Cardiac muscle cell (in vitro differentiated cells and primary cell): ENCODE measurements around the gene IFIT3. TPM values are rescaled to one million over a fixed set of nuclear protein-coding genes. Genes with fewer than 3 reads are reported as not detected.

ENCODE experiments used
- DNase-seq, 2 donors: peaks; one replicate each; pipeline versions ENCODE4 v3.0.0 to v3.0.0-alpha.2; 2010 to 2017; ENCODE audit warnings: low read depth in 1 of 2, low spot score in 1 of 2
- H3K27ac ChIP-seq: fragments of 200-600 bp; sonication (generic); 2 replicates; pipeline ENCODE4 v1.5.1; 2016
- H3K27me3 ChIP-seq: fragments of 200-600 bp; sonication (generic); 2 replicates; pipeline ENCODE4 v1.6.0; 2016; ENCODE audit warnings: control low read depth
- H3K36me3 ChIP-seq: fragments of 200-600 bp; sonication (generic); 2 replicates; pipeline ENCODE4 v1.5.1; 2016; ENCODE audit warnings: control low read depth
- H3K4me1 ChIP-seq: fragments of 200-600 bp; sonication (generic); 2 replicates; pipeline ENCODE4 v1.8.1; 2017; ENCODE audit warnings: low read depth, mild to moderate bottlenecking, mixed run types
- H3K4me3 ChIP-seq: fragments of 200-600 bp; sonication (generic); 2 replicates; pipeline ENCODE4 v1.5.1; 2016; ENCODE audit warnings: mild to moderate bottlenecking
- H3K9me3 ChIP-seq: fragments of 200-600 bp; sonication (generic); 2 replicates; pipeline ENCODE4 v1.5.1; 2017; ENCODE audit warnings: low read depth, mild to moderate bottlenecking, control low read depth
- CTCF ChIP-seq: IDR thresholded peaks from 2 replicates; pipeline ENCODE4 v1.5.1; 2012; ENCODE audit warnings: low read depth, mild to moderate bottlenecking, low read length
- polyA plus RNA-seq: library from polyadenylated mRNA; unstranded; fragments of >200 nt; fragmentation: Nextera tagmentation; extraction: Ambion mirVana; gene quantifications from 2 replicates; pipeline ENCODE4 v1.2.1, GENCODE V29; 2016
- total RNA-seq: library from RNA; depleted of rRNA; stranded (reverse); fragments of >200 nt; gene quantifications from 2 replicates; pipeline ENCODE4 v1.2.3, GENCODE V29; 2016

The IFIT3 gene
- total and polyA plus RNA-seq, 2 experiments from 2014 or later, result 0.24 to 0.70 TPM

GRCh38 chr10:89351780-89352597 is 24.2 kb downstream of the IFIT3 start:
- DNase-seq, result peak; percentile 52 to 97
- Histone ChIP-seq H3K4me3 (no peak overlapping the region), H3K9me3 (no peaks in the 10 kb centered on the region), H3K27me3 (no peaks in the 10 kb centered on the region), H3K4me1 (peaks cover 42% of the 10 kb centered on the region), H3K27ac (peak overlapping the region; percentile 91), H3K36me3 (no peaks in the 10 kb centered on the region)
- no peak for TF ChIP-seq CTCF

GRCh38 chr10:89352802-89353201 is 25.0 kb downstream of the IFIT3 start:
- peak in 1 of 2 donors; percentile 40 for DNase-seq
- no peak overlapping the region for H3K27ac ChIP-seq
- no peaks in the 10 kb centered on the region for H3K9me3 ChIP-seq
- no peaks in the 10 kb centered on the region for H3K36me3 ChIP-seq
- no peak overlapping the region for H3K4me3 ChIP-seq
- H3K4me1 ChIP-seq, result peaks cover 40% of the 10 kb centered on the region
- H3K27me3 ChIP-seq, result no peaks in the 10 kb centered on the region
- no peak for TF ChIP-seq CTCF

GRCh38 chr10:89355394-89355931 is 27.7 kb downstream of the IFIT3 start:
- TF ChIP-seq CTCF, result no peak
- DNase-seq, result peak in 1 of 2 donors; percentile 55
- no peak overlapping the region for H3K4me3 ChIP-seq
- no peaks in the 10 kb centered on the region for H3K27me3 ChIP-seq
- no peak overlapping the region for H3K27ac ChIP-seq
- H3K4me1 ChIP-seq, result peaks cover 18% of the 10 kb centered on the region
- no peaks in the 10 kb centered on the region for H3K9me3 ChIP-seq
- H3K36me3 ChIP-seq, result no peaks in the 10 kb centered on the region

GRCh38 chr10:89357096-89357495 is 29.3 kb downstream of the IFIT3 start:
- peaks cover 5% of the 10 kb centered on the region for H3K4me1 ChIP-seq
- no peak overlapping the region for H3K27ac ChIP-seq
- no peak for TF ChIP-seq CTCF
- no peaks in the 10 kb centered on the region for H3K9me3 ChIP-seq
- no peaks in the 10 kb centered on the region for H3K36me3 ChIP-seq
- H3K27me3 ChIP-seq, result no peaks in the 10 kb centered on the region
- DNase-seq, result no peak
- H3K4me3 ChIP-seq, result no peak overlapping the region

- no peak for TF ChIP-seq CTCF
- Histone ChIP-seq H3K27ac (no peak overlapping the region), H3K4me1 (no peaks in the 10 kb centered on the region), H3K4me3 (no peak overlapping the region), H3K36me3 (no peaks in the 10 kb centered on the region), H3K27me3 (no peaks in the 10 kb centered on the region), H3K9me3 (no peaks in the 10 kb centered on the region)
- no peak for DNase-seq
Observed at GRCh38 chr10:89357975-89358374, 30.2 kb downstream of the IFIT3 start.
